ENCODE data around the gene C5AR2.
"Not testable (repeated sequence)": the region's sequence is repeated elsewhere in the genome, so short reads cannot be mapped to it uniquely, and the experiment has no call there.

The C5AR2 gene

DNA sequence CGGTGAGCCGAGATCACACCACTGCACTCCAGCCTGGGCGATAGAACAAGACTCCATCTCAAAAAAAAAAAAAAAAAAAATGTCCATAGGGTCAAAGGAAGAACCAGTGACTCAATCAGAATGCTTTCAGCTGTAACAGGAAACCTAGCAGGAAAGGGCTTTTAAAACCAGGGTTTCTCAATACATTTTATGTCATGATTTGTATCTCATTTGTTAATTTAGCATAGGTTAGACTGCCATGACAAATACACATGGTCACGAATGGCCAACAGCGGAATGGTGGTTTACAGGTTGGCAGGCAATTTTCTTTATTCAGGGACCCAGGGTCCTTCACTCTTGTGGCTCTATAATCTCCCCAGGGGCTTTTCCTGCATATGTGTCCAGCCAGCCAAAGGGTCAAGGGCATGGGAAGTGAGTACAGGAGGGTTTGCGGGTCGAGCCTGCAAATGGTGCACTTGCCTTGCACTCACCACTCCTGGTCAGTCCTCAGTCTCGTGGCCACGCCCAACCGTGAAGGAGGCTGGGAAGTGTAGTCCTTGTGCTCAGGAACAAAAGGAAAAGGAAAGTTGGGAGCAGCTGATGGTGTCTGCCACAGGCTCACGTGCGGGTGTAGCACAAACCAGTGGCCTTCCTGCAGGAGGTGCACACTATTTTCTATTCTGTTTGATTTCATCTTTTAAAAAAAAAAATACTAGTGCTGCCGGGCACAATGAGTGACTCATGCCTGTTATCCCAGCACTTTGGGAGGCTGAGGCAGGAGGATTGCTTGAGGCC is 32.0 kb downstream of the C5AR2 start:
- DNase-seq (ENCODE audit: low read depth), result no peak

- DNase-seq (ENCODE audit: low read depth), result not testable (repeated sequence)
Measured at GRCh38 chr19:47365455-47365854, 33.5 kb downstream of the C5AR2 start.

- DNase-seq (ENCODE audit: low read depth), result no peak
Measured at GRCh38 chr19:47370045-47370611, 38.2 kb downstream of the C5AR2 start.

DNA sequence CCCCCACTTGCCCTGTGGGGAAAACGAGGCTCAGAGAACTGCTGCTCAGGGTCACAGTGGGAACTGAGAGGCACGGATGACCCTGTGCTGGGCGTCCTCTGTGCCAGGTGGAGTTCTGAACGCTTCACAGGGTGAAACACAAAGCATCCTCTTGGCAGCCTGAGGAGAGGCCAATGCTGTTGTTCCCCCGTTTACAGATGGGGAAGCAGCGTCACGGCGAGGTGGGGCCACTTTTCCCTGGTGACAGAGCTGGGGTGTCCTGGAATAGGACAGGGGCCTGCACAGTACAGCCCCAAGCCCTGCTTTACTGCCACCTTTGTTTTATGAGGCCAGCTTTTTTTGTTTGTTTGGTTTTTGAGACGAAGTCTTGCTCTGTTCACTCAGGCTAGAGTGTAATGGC is 39.3 kb downstream of the C5AR2 start:
- no peak for DNase-seq (ENCODE audit: low read depth)

DNA sequence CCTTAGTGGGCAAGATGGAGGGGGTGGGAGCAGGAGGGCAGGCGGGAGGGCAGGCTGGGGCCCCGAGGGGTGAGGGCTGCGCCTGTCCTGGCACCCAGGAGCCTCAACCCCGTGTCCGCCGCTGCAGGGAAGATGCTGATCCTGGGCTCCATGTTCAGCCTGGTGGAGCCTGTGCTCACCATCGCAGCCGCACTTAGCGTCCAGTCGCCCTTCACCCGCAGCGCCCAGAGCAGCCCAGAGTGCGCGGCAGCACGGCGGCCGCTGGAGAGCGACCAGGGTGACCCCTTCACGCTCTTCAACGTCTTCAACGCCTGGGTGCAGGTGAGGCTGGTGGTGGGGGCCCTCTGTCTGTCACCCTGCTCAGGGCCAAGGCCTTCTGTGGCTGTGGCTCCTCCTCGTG is 40.6 kb downstream of the C5AR2 start:
- DNase-seq (ENCODE audit: low read depth), result no peak

- DNase-seq (ENCODE audit: low read depth), result no peak
Measured at GRCh38 chr19:47373246-47374240, 41.6 kb downstream of the C5AR2 start.

- DNase-seq (ENCODE audit: low read depth), result no peak
Measured at GRCh38 chr19:47374876-47375693, 43.1 kb downstream of the C5AR2 start.

GRCh38 chr19:47375694-47376588 is 44.0 kb downstream of the C5AR2 start:
- DNase-seq (ENCODE audit: low read depth), result no peak

DNA sequence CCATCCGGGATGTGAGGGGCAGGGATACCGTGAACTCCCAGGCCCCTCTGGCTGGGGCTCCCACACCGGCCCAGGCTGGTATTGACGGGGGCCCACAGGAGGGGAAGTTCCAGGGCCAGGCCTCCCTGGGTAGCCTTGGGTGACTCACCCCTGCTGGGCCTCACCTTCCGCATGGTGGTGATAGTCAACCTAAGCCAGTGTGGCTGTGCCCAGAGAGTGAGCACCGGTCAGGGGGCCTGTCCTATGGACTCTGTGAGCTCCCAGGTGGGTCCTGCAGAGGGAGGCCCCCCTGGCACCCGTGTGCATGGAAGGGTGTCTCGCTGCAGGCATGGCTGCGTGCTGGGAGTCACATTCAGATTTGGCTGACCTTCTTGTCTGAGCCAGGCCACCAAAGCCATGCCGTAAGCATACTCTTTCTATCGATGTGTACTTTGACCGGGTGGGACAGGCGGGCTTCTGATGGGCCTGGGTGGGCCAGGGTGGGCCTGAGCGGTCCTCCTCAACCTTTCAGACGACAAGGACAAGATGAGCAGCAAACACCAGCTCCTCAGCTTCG is 44.7 kb downstream of the C5AR2 start:
- DNase-seq (ENCODE audit: low read depth), result no peak

GRCh38 chr19:47377208-47377701 is 45.3 kb downstream of the C5AR2 start:
- DNase-seq (ENCODE audit: low read depth), result no peak

GRCh38 chr19:47377801-47378200 is 45.8 kb downstream of the C5AR2 start:
- DNase-seq (ENCODE audit: low read depth), result no peak

- DNase-seq (ENCODE audit: low read depth), result no peak
Measured at GRCh38 chr19:47378246-47378645, 46.3 kb downstream of the C5AR2 start.

GRCh38 chr19:47379381-47379938 is 47.5 kb downstream of the C5AR2 start:
- DNase-seq (ENCODE audit: low read depth), result no peak

GRCh38 chr19:47380559-47380958 is 48.6 kb downstream of the C5AR2 start:
- no peak for DNase-seq (ENCODE audit: low read depth)

DNA sequence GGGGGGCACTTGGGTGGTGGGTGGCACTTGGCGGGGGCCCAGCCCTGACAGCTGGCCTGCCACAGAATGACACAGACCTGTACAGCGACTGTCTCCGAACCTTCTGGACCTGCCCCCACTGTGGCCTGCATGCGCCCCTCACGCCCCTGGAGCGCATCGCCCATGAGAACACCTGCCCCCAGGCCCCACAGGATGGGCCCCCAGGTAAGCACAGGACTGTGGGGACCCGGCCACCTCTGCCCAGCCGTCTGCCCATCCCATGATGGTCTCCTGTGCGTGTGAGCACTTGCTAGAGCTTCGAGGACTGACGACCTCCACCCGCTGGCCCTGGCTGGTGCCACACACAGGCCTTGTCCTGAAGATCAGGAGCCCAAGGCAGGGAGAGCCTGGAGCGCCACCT is 49.1 kb downstream of the C5AR2 start:
- DNase-seq (ENCODE audit: low read depth), result no peak

GRCh38 chr19:47381653-47382279 is 49.8 kb downstream of the C5AR2 start:
- DNase-seq (ENCODE audit: low read depth), result no peak

- DNase-seq (ENCODE audit: low read depth), result not testable (repeated sequence)
Measured at GRCh38 chr19:47383890-47384289, 51.9 kb downstream of the C5AR2 start.

GRCh38 chr19:47384533-47384932 is 52.6 kb downstream of the C5AR2 start:
- DNase-seq (ENCODE audit: low read depth), result not testable (repeated sequence)

DNA sequence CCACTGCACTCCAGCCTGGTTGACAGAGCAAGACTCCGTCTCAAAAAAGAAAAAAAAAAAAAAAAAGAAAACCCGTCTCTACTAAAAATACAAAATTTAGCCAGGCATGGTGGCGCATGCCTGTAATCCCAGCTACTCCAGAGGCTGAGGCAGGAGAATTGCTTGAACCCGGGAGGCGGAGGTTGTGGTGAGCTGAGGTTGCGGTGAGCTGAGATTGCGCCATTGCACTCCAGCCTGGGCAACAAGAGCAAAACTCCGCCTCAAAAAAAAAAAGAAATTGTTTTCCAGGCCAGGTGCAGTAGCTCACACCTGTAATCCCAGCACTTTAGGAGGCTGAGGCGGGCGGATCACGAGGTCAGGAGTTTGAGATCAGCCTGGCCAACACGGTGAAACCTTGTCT is 54.6 kb downstream of the C5AR2 start:
- DNase-seq (ENCODE audit: low read depth), result not testable (repeated sequence)

Data from HS-27A (cell line).